ENCODE data around the gene VKORC1L1.

DNA sequence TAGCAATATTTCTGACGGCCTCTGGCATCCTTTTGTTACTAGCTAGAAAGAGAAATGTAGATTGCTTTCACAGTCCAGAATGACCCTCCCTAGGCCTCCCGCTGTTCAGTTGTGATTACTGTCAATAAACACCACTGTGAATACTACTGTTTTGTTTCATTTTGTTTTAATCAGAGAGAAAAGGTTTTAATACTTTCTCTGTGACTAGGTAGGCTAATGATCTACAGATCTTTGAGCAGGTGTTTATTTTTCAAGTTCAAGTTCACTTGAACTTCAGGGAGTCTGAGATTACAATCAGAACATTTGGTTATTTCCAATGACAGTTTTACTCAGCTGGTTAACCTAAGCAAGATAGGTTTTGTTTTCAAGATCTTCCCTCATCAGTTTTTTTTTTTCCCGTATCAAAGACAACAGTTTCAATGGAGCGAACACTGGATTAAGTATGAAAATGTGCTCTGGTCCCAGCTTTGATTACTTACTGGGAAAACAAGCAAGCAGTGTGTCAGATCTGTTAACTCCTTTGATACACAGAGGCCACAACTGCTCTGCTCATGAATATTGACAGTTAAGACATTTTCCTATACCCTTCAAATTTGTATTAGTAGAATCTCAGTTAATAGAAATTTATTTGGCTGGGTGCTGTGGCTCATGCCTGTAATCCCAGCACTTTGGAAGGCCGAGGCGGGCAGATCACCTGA is 34.8 kb downstream of the VKORC1L1 start:
- TF ChIP-seq, protein P1, sequence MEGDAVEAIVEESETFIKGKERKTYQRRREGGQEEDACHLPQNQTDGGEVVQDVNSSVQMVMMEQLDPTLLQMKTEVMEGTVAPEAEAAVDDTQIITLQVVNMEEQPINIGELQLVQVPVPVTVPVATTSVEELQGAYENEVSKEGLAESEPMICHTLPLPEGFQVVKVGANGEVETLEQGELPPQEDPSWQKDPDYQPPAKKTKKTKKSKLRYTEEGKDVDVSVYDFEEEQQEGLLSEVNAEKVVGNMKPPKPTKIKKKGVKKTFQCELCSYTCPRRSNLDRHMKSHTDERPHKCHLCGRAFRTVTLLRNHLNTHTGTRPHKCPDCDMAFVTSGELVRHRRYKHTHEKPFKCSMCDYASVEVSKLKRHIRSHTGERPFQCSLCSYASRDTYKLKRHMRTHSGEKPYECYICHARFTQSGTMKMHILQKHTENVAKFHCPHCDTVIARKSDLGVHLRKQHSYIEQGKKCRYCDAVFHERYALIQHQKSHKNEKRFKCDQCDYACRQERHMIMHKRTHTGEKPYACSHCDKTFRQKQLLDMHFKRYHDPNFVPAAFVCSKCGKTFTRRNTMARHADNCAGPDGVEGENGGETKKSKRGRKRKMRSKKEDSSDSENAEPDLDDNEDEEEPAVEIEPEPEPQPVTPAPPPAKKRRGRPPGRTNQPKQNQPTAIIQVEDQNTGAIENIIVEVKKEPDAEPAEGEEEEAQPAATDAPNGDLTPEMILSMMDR (IDR thresholded peaks at IDR 0.05; ENCODE audit: low read depth, low read length) = no peak
- TF ChIP-seq EZH2phosphoT487 (IDR thresholded peaks at IDR 0.05; ENCODE audit: low read depth) = no peak

Measured in OCI-LY3 (cell line).